Measurements from ENCODE around the gene DHX16.

DHX16 gene

DNA sequence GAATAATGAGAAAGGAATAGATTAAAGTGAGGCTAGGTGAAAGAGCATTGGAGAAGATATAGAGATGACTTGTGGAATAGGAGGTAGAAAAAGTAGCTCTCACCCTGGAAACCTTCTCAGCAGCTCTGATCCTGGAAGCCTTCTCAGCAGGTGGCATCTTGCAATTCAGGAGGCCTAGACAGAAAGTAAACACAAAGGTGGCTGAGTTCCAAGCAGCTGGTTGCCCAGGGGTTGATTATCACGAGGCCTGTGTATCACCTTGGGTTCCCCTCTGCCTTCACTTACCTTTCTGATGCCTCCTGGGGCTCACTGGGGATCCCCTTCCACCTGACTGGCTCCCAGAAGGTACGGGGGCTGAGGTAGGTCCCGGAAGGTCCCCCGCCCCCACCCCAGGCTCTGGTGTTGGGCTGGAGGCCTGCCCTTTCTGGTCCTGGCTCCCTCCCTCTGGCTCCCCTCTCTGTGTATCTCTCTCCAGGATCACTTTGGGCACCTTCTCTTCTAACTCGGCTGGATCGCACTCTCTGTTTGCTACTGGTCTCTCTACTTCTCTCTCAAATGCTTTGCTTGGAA is 34.6 kb upstream of the DHX16 start:
- no peak overlapping the region for H3K4me3 ChIP-seq (ENCODE audit: low read depth, low read length)
- DNase-seq (ENCODE audit: low read depth), result no peak
- TF ChIP-seq, protein P1, sequence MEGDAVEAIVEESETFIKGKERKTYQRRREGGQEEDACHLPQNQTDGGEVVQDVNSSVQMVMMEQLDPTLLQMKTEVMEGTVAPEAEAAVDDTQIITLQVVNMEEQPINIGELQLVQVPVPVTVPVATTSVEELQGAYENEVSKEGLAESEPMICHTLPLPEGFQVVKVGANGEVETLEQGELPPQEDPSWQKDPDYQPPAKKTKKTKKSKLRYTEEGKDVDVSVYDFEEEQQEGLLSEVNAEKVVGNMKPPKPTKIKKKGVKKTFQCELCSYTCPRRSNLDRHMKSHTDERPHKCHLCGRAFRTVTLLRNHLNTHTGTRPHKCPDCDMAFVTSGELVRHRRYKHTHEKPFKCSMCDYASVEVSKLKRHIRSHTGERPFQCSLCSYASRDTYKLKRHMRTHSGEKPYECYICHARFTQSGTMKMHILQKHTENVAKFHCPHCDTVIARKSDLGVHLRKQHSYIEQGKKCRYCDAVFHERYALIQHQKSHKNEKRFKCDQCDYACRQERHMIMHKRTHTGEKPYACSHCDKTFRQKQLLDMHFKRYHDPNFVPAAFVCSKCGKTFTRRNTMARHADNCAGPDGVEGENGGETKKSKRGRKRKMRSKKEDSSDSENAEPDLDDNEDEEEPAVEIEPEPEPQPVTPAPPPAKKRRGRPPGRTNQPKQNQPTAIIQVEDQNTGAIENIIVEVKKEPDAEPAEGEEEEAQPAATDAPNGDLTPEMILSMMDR (IDR thresholded peaks at IDR 0.05; ENCODE audit: insufficient read depth, low read depth, low read length, missing control alignments), result no peak

DNA sequence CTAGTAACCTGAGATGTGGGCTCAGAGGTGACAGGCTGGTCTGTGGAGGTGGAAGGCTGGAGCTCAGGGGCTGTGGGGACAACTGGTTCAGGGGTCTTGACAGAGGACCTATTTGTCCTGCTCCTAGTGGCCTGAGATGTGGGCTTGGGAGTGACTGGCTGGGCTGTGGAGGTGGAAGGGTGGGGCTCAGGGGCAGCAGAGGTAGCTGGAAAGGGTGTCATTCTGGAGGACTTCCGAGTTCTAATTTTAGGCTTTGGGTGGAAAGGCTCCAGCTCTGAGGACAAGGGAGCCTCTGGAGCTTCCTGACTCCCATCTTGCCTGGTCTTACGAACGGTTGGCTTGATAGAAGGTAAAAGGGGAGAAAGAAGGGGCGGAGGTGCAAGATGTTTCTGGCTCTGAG is 32.8 kb upstream of the DHX16 start:
- H3K4me3 ChIP-seq (ENCODE audit: low read depth, low read length), result no peak overlapping the region
- DNase-seq (ENCODE audit: low read depth), result no peak
- TF ChIP-seq, protein P1 (IDR thresholded peaks at IDR 0.05; ENCODE audit: insufficient read depth, low read depth, low read length, missing control alignments), result no peak

DNA sequence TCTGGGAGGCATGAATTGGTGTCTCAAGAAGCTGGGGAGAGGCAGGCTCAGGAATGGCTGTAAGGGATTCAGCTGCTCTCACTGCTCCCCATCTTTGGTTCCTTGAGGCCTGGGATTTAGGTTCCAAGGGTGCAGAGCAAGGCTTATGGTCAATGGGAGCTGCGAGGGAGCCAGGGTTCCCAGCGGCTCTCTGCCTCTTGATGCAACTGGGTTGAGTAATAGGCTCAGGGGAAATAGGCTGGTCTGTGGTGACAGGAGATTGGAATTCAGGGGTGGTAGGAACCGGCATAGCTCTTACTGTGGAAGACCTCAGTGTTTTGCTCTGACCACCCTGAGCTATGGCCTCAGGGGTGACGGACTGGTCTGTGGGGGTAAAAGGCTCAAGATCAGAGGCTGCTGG is 31.0 kb upstream of the DHX16 start:
- H3K4me3 ChIP-seq (ENCODE audit: low read depth, low read length), result no peak overlapping the region
- TF ChIP-seq, protein P1 (IDR thresholded peaks at IDR 0.05; ENCODE audit: insufficient read depth, low read depth, low read length, missing control alignments), result no peak
- DNase-seq (ENCODE audit: low read depth), result no peak

DNA sequence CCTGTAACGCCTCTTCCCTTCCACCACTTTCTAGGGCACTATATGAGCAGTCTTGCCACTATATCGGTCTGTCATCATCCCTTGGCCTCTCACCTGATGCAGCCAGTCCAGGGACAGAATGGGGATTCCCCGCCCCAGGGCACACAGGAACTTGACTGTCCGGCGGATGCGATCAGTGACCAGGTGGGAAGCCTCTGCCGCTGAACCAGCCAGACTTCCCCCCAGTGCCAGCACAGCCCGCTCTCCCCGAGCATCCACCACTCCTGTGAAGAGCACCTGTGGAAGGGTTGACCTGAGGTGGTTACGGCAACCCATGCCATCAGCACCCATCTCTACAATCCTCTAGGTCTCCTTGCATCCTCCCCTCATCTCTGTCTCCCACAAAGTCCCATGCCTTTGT is 30.2 kb upstream of the DHX16 start:
- H3K4me3 ChIP-seq (ENCODE audit: low read depth, low read length), result no peak overlapping the region
- DNase-seq (ENCODE audit: low read depth), result no peak
- TF ChIP-seq, protein P1 (IDR thresholded peaks at IDR 0.05; ENCODE audit: insufficient read depth, low read depth, low read length, missing control alignments), result no peak

DNA sequence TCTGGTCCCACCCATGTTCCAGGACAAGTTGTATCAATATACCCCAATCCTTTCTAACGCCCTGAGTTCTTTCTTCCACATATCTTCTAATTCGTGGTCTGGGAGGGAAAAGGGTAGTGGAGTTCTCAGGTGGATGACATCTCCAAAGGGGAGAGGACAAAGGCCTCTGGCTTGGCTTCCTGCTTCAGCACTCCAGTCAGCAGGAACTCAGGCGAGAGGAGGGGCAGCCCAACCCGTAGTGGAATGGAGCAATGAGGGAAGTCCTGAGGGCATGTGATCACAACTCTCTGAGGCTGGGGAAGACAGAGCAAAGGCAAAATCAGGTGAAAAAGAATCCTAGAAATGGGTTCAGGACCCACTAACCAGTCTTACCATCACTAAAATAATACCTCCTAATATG is 27.5 kb upstream of the DHX16 start:
- no peak for DNase-seq (ENCODE audit: low read depth)
- H3K4me3 ChIP-seq (ENCODE audit: low read depth, low read length), result no peak overlapping the region
- TF ChIP-seq, protein P1 (IDR thresholded peaks at IDR 0.05; ENCODE audit: insufficient read depth, low read depth, low read length, missing control alignments), result no peak

DNA sequence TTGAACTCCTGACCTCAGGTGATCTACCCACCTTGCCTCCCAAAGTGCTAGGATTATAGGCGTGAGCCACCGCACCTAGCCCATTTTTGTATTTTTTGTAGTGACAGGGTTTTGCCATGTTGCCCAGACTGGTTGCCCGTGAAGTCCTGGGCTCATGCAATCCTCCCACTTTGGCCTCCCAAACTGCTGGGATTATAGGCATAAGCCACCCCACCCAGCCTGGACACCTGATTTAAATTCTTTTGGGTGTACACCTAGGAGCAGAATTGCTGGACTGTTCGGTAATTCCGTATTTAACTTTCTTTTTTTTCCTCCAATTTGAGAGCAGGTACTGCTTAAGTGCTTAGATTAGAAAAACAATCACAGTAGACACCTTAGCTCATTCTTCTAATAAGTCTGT is 23.6 kb upstream of the DHX16 start:
- H3K4me3 ChIP-seq (ENCODE audit: low read depth, low read length), result no peak overlapping the region
- DNase-seq (ENCODE audit: low read depth), result no peak
- TF ChIP-seq, protein P1 (IDR thresholded peaks at IDR 0.05; ENCODE audit: insufficient read depth, low read depth, low read length, missing control alignments), result no peak

DNA sequence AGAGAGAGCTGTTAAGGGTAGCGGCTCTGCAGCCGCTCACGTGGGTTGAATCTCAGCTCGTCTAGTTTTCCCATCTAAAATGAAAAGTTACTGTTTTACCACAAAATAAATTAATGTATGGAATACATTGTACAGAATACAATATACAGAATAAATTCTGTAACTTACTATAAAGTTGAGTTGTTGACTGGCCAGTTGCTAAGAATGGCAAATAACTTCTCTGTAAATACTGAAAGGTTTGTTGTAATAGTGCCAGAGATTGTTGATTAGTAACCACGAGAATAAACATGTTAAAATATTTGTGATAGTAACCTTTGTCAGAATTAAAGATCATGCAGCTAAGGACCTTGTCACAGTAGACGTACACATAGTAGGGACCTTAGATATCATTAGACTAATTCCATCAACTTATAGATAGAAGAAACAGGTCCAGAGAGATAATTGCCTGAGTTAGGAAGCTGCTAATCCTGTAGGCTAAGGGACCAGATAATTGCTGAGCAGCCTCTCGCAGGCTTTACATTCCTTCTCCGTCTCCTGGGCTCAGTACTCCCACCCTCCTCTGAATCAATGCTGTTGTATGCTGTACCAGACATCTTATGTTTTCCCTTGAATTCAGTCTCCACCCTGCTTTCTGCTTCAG is 18.5 kb upstream of the DHX16 start:
- H3K4me3 ChIP-seq (ENCODE audit: low read depth, low read length), result peak overlapping the region; percentile 96
- no peak for DNase-seq (ENCODE audit: low read depth)
- TF ChIP-seq, protein P1 (IDR thresholded peaks at IDR 0.05; ENCODE audit: insufficient read depth, low read depth, low read length, missing control alignments), result no peak
